ENCODE measurements around the gene UBL3. TPM values are rescaled to one million over a fixed set of nuclear protein-coding genes. Genes with fewer than 3 reads are reported as not detected.

Gene UBL3
- polyA plus RNA-seq, 4 donors, result 20.6 to 46.7 (median 42.1) TPM

DNA sequence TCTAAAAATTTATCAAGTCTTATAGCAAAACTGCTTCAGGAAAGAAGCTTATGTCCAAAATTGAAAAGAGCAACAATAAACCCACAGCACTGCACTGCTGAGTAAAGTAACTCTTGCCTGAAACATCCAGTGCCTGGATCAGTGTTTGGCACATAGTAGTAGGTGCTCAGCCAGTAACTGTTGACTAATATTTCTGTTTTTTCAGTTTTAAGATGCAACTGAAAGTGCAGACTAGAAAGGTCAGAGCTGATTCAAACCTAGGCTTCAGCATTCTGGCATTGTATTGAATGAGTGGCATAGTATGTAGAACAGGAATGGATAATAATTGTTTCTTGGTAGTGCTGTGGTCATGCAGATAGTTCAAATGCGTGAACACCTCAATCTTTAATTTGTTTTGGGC is 67.6 kb downstream of the UBL3 start:
- WGBS, 3 donors, result 81 to 95% (median 94%) methylated on average over 1 of the region's 1 CpG
- no peak for FAIRE-seq
- Histone ChIP-seq H3K4me1 (ENCODE audit: control insufficient read depth in 3 of 3, insufficient read depth in 2 of 3, low read depth in 1 of 3, low read length in 2 of 3) (peaks cover 4 to 10% (median 6%) of the 10 kb centered on the region in 3 donors), H3K9me3 (ENCODE audit: control insufficient read depth in 2 of 2, insufficient read depth in 1 of 2, low read depth in 1 of 2, low read length in 1 of 2) (no peaks in the 10 kb centered on the region), H3K36me3 (ENCODE audit: control insufficient read depth in 3 of 3, insufficient read depth in 2 of 3, low read depth in 1 of 3, low read length in 3 of 3) (no peaks in the 10 kb centered on the region), H3K27me3 (ENCODE audit: control insufficient read depth in 3 of 3, insufficient read depth in 3 of 3, low read length in 3 of 3) (no peaks in the 10 kb centered on the region), H3K4me3 (ENCODE audit: low read depth in 1 of 3, low read length in 3 of 3) (no peak overlapping the region), H3K27ac (ENCODE audit: low read depth in 1 of 3, low read length in 2 of 3) (no peak overlapping the region)
- no peak for DNase-seq

DNA sequence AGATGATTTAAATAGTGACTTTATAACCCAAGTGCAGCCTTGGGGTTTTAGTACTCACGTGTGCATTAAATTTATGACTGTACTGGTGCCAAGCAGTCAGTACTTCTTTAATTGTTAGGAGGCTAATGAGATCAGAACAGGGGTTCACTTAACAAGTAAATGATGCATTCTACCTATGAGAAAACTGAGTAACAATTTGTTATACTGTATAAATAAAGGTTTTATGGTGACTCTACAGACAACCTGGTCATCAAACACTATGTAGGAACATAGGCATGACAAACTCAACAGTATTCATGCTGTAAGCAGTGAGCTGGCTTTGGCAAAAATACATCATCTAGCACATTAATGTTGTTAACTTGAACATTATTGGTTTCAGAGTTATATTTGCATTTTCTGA is 75.6 kb downstream of the UBL3 start:
- no peak overlapping the region for H3K4me3 ChIP-seq (ENCODE audit: low read depth in 1 of 3, low read length in 3 of 3)
- WGBS, 3 donors, result 55 to 78% (median 69%) methylated on average over 1 of the region's 1 CpG
- peaks cover 0 to 7% (median 0%) of the 10 kb centered on the region in 3 donors for H3K36me3 ChIP-seq (ENCODE audit: control insufficient read depth in 3 of 3, insufficient read depth in 2 of 3, low read depth in 1 of 3, low read length in 3 of 3)
- no peaks in the 10 kb centered on the region for H3K27me3 ChIP-seq (ENCODE audit: control insufficient read depth in 3 of 3, insufficient read depth in 3 of 3, low read length in 3 of 3)
- H3K27ac ChIP-seq (ENCODE audit: low read depth in 1 of 3, low read length in 2 of 3), result no peak overlapping the region
- no peak for FAIRE-seq
- no peaks in the 10 kb centered on the region for H3K9me3 ChIP-seq (ENCODE audit: control insufficient read depth in 2 of 2, insufficient read depth in 1 of 2, low read depth in 1 of 2, low read length in 1 of 2)
- H3K4me1 ChIP-seq (ENCODE audit: control insufficient read depth in 3 of 3, insufficient read depth in 2 of 3, low read depth in 1 of 3, low read length in 2 of 3), result no peaks in the 10 kb centered on the region
- DNase-seq, result no peak

DNA sequence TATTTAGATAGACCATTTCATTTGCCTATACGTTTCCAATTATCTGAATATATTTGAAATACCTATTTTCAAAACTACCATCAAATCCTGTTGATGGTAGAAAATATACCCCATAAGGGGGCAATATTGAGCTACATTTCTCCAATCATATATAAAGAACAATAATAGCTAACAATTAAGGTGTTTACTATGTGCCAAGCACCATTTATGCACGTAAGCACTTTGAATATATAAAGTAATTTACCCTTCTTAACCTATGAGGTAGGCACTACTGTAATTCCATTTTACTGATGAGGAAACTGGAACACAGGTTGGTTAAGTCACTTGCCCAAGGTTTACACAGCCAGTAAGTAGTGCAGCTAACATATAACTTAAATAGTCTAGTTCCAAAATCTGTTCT is 79.2 kb downstream of the UBL3 start:
- no peaks in the 10 kb centered on the region for H3K27me3 ChIP-seq (ENCODE audit: control insufficient read depth in 3 of 3, insufficient read depth in 3 of 3, low read length in 3 of 3)
- H3K36me3 ChIP-seq (ENCODE audit: control insufficient read depth in 3 of 3, insufficient read depth in 2 of 3, low read depth in 1 of 3, low read length in 3 of 3), result peaks cover 0 to 5% (median 4%) of the 10 kb centered on the region in 3 donors
- 19 to 44% (median 25%) methylated on average over 2 of the region's 2 CpGs for WGBS, 3 donors
- no peaks in the 10 kb centered on the region for H3K4me1 ChIP-seq (ENCODE audit: control insufficient read depth in 3 of 3, insufficient read depth in 2 of 3, low read depth in 1 of 3, low read length in 2 of 3)
- FAIRE-seq (no peak), DNase-seq (peak; percentile 54 to 56)
- no peaks in the 10 kb centered on the region for H3K9me3 ChIP-seq (ENCODE audit: control insufficient read depth in 2 of 2, insufficient read depth in 1 of 2, low read depth in 1 of 2, low read length in 1 of 2)
- no peak overlapping the region for H3K27ac ChIP-seq (ENCODE audit: low read depth in 1 of 3, low read length in 2 of 3)
- no peak overlapping the region for H3K4me3 ChIP-seq (ENCODE audit: low read depth in 1 of 3, low read length in 3 of 3)

DNA sequence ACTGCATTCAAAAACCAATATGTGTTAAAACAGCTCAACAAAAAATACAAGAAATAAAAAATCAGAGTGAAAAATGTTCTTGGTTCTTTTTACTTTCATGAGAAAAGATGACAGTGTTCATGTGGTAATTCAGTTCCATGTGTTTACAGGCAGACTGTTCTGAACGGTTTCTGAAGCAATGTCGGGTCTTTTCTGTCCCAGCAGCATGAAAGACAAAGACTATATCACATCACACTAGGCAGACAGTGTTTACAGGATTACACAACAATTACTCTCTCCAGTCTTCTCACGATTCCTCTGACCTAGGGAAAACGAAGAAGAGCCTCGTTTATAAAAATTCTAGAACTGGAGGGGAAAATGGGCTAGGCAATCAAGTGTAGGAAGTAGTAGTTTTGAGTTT is 83.4 kb downstream of the UBL3 start:
- no peaks in the 10 kb centered on the region for H3K27me3 ChIP-seq (ENCODE audit: control insufficient read depth in 3 of 3, insufficient read depth in 3 of 3, low read length in 3 of 3)
- H3K9me3 ChIP-seq (ENCODE audit: control insufficient read depth in 2 of 2, insufficient read depth in 1 of 2, low read depth in 1 of 2, low read length in 1 of 2), result no peaks in the 10 kb centered on the region
- FAIRE-seq, result no peak
- no peak for DNase-seq
- H3K27ac ChIP-seq (ENCODE audit: low read depth in 1 of 3, low read length in 2 of 3), result no peak overlapping the region
- no peak overlapping the region for H3K4me3 ChIP-seq (ENCODE audit: low read depth in 1 of 3, low read length in 3 of 3)
- peaks cover 0 to 5% (median 0%) of the 10 kb centered on the region in 3 donors for H3K36me3 ChIP-seq (ENCODE audit: control insufficient read depth in 3 of 3, insufficient read depth in 2 of 3, low read depth in 1 of 3, low read length in 3 of 3)
- WGBS, 3 donors, result 75 to 88% (median 83%) methylated on average over 5 of the region's 5 CpGs
- H3K4me1 ChIP-seq (ENCODE audit: control insufficient read depth in 3 of 3, insufficient read depth in 2 of 3, low read depth in 1 of 3, low read length in 2 of 3), result no peaks in the 10 kb centered on the region

DNA sequence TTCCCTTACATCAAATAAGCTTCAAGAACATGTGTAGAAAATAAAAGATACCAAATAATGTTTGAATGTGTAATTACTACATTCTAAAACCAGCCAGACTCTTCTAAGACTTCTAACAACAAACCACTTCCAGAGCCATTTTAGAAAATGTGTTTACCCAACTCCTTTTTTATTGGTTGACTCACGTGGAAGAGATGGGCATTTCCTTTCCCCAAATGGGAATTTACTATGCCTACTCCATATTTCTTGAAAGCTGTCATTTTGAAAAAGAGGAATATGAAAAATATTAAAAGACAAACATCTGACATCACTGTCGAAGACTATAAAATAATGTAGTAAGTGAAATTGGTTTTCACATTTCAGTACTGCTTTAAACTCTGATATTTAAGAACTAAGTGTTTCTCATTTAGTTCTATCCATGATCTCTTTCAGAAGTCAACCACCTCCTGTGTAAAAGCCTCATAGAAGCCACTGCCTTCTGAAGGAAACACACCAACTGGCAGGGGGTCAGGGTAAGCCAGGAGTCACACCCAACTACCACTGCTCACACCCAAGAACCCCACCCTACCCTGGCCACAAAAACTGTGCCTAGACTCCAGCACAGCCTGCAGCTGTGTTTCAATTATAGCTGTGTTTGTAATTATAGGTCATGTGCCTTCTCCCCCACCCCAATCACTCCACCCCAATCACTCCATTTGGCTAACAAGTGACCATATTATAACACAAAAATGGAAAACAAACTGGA is 86.8 kb downstream of the UBL3 start:
- no peak overlapping the region for H3K4me3 ChIP-seq (ENCODE audit: low read depth in 1 of 3, low read length in 3 of 3)
- H3K36me3 ChIP-seq (ENCODE audit: control insufficient read depth in 3 of 3, insufficient read depth in 2 of 3, low read depth in 1 of 3, low read length in 3 of 3), result peaks cover 0 to 5% (median 0%) of the 10 kb centered on the region in 3 donors
- H3K27ac ChIP-seq (ENCODE audit: low read depth in 1 of 3, low read length in 2 of 3), result no peak overlapping the region
- H3K4me1 ChIP-seq (ENCODE audit: control insufficient read depth in 3 of 3, insufficient read depth in 2 of 3, low read depth in 1 of 3, low read length in 2 of 3), result no peaks in the 10 kb centered on the region
- no peaks in the 10 kb centered on the region for H3K9me3 ChIP-seq (ENCODE audit: control insufficient read depth in 2 of 2, insufficient read depth in 1 of 2, low read depth in 1 of 2, low read length in 1 of 2)
- FAIRE-seq (no peak), DNase-seq (no peak)
- no peaks in the 10 kb centered on the region for H3K27me3 ChIP-seq (ENCODE audit: control insufficient read depth in 3 of 3, insufficient read depth in 3 of 3, low read length in 3 of 3)
- 77 to 89% (median 87%) methylated on average over 2 of the region's 2 CpGs for WGBS, 3 donors

DNA sequence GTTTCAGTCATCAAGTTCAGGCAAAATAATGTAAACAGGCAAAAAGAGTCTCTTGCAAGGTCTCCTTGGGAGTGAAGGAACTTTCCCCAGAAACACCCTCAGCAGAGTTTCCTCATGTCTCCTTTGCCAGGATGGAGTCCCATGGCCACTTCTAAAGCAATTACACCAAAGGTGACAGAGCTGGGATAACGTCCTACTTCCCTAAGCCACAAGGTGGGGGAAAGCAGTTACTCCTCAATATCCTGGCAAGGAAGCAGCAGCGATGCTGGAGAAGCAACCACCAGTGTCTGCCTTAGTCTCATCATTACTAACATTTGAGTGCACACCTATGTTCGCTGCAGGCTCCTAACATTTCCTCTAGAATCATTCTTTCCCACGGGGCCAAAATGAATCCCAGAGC is 88.6 kb downstream of the UBL3 start:
- Histone ChIP-seq H3K9me3 (ENCODE audit: control insufficient read depth in 2 of 2, insufficient read depth in 1 of 2, low read depth in 1 of 2, low read length in 1 of 2) (no peaks in the 10 kb centered on the region), H3K27ac (ENCODE audit: low read depth in 1 of 3, low read length in 2 of 3) (no peak overlapping the region), H3K4me3 (ENCODE audit: low read depth in 1 of 3, low read length in 3 of 3) (no peak overlapping the region), H3K27me3 (ENCODE audit: control insufficient read depth in 3 of 3, insufficient read depth in 3 of 3, low read length in 3 of 3) (no peaks in the 10 kb centered on the region), H3K36me3 (ENCODE audit: control insufficient read depth in 3 of 3, insufficient read depth in 2 of 3, low read depth in 1 of 3, low read length in 3 of 3) (peaks cover 0 to 3% (median 0%) of the 10 kb centered on the region in 3 donors), H3K4me1 (ENCODE audit: control insufficient read depth in 3 of 3, insufficient read depth in 2 of 3, low read depth in 1 of 3, low read length in 2 of 3) (no peaks in the 10 kb centered on the region)
- 67 to 70% (median 67%) methylated on average over 4 of the region's 4 CpGs for WGBS, 3 donors
- FAIRE-seq (no peak), DNase-seq (no peak)

DNA sequence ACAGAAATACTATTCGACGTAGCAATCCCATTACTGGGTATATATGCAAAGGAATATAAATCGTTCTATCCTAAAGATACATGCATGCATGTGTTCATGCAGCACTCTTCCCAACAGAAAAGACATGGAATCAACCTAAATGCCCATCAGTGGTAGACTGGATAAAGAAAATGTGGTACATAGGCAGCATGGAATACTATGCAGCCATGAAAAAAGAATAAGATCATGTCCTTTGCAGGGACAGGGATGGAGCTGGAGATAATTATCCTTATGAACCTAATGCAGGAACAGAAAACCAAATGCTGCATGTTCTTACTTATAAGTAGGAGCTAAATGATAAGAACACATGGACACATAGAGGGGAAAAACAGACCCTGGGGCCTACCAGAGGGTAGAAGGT is 89.3 kb downstream of the UBL3 start:
- H3K27me3 ChIP-seq (ENCODE audit: control insufficient read depth in 3 of 3, insufficient read depth in 3 of 3, low read length in 3 of 3), result no peaks in the 10 kb centered on the region
- H3K36me3 ChIP-seq (ENCODE audit: control insufficient read depth in 3 of 3, insufficient read depth in 2 of 3, low read depth in 1 of 3, low read length in 3 of 3), result no peaks in the 10 kb centered on the region
- H3K9me3 ChIP-seq (ENCODE audit: control insufficient read depth in 2 of 2, insufficient read depth in 1 of 2, low read depth in 1 of 2, low read length in 1 of 2), result no peaks in the 10 kb centered on the region
- FAIRE-seq, result no peak
- H3K27ac ChIP-seq (ENCODE audit: low read depth in 1 of 3, low read length in 2 of 3), result no peak overlapping the region
- no peak for DNase-seq
- no peak overlapping the region for H3K4me3 ChIP-seq (ENCODE audit: low read depth in 1 of 3, low read length in 3 of 3)
- WGBS, 3 donors, result 63 to 80% (median 65%) methylated on average over 3 of the region's 3 CpGs
- H3K4me1 ChIP-seq (ENCODE audit: control insufficient read depth in 3 of 3, insufficient read depth in 2 of 3, low read depth in 1 of 3, low read length in 2 of 3), result no peaks in the 10 kb centered on the region

DNA sequence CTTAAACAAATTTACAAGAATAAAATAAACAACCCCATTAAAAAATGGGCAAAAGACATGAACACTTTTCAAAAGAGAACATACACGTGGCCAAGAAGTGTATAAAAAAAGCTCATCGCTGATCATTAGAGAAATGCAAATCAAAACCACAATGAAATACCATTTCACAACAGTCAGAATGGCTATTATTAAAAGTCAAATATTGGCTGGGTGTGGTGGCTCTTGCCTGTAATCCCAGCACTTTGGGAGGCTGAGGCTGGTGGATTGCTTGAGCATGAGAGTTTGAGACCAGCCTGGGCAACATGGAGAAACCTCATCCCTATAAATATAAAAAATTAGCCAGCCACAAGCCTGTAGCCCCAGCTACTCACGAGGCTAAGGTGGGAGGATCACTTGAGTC is 89.9 kb downstream of the UBL3 start:
- no peaks in the 10 kb centered on the region for H3K9me3 ChIP-seq (ENCODE audit: control insufficient read depth in 2 of 2, insufficient read depth in 1 of 2, low read depth in 1 of 2, low read length in 1 of 2)
- 68 to 86% (median 72%) methylated on average over 3 of the region's 3 CpGs for WGBS, 3 donors
- no peak overlapping the region for H3K4me3 ChIP-seq (ENCODE audit: low read depth in 1 of 3, low read length in 3 of 3)
- H3K4me1 ChIP-seq (ENCODE audit: control insufficient read depth in 3 of 3, insufficient read depth in 2 of 3, low read depth in 1 of 3, low read length in 2 of 3), result no peaks in the 10 kb centered on the region
- DNase-seq, result no peak
- no peaks in the 10 kb centered on the region for H3K36me3 ChIP-seq (ENCODE audit: control insufficient read depth in 3 of 3, insufficient read depth in 2 of 3, low read depth in 1 of 3, low read length in 3 of 3)
- FAIRE-seq, result no peak
- H3K27me3 ChIP-seq (ENCODE audit: control insufficient read depth in 3 of 3, insufficient read depth in 3 of 3, low read length in 3 of 3), result no peaks in the 10 kb centered on the region
- no peak overlapping the region for H3K27ac ChIP-seq (ENCODE audit: low read depth in 1 of 3, low read length in 2 of 3)

Data from small intestine (tissue), 7 donors.